ENCODE data around the gene PKIG.

DNA sequence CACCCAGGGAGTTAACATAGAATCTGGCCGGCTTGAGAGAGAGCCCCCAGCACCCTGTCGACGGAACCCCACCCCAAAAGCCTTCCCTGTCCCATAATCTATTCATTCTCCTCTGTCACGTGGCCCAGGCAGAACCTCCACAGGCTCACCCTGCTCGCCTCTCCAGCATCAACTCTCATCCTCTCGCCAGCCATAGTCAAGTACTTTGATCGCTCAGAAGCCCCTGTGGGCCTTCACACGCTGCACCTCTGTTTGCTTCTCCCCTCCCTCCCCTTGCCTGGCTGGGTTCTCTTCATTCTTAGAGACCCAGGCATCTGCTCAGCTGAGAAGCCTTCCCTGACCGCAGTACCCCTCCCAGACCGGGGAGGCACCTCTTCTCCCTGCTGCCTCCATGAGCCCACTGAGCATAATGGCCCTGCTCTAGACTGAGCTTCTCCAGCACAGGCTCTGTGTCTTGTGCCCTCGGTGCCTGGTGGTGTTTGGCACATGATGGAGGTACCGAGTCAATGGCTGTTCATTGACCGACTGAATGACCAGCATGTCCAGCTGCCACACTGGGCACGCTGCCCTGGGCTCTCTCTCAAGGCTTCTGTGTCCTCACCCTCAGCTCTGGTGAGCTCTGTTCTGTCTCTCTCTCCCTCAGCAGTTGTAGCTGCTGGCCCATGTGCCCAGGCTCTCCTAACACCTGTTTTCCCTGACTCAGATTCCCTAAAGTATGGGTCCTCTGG, 33.7 kb downstream of the PKIG start:
- TF ChIP-seq POLR2A (IDR thresholded peaks at IDR 0.05): no peak
- no peak for TF ChIP-seq CTCF (IDR thresholded peaks at IDR 0.05)
